CD4-positive, alpha-beta T cell treated with Interleukin-17A for 1 hour (primary cell): Measurements from ENCODE around the gene POLG2.
"Not testable (repeated sequence)": the region's sequence is repeated elsewhere in the genome, so short reads cannot be mapped to it uniquely, and the experiment has no call there.

Source experiments
- DNase-seq: peaks from one replicate; pipeline ENCODE4 v3.0.0-alpha.2; 2020

Gene POLG2

GRCh38 chr17:64439521-64439920, 57.3 kb downstream of the POLG2 start:
- not testable (repeated sequence) for DNase-seq

GRCh38 chr17:64437944-64438525, 58.8 kb downstream of the POLG2 start:
- no peak for DNase-seq

- DNase-seq: no peak
These were observed 65.3 kb downstream of the POLG2 start for GRCh38 chr17:64431534-64431933.

- DNase-seq: not testable (repeated sequence)
These were observed 66.8 kb downstream of the POLG2 start for GRCh38 chr17:64430036-64430435.

GRCh38 chr17:64428406-64428805, 68.4 kb downstream of the POLG2 start:
- DNase-seq: no peak
